Right lobe of liver (tissue), 6 donors: ENCODE measurements around the gene CHST11. TPM values are rescaled to one million over a fixed set of nuclear protein-coding genes. Genes with fewer than 3 reads are reported as not detected.
"Not testable (repeated sequence)": the region's sequence is repeated elsewhere in the genome, so short reads cannot be mapped to it uniquely, and the experiment has no call there.

Experiments used
- ATAC-seq, 4 donors: fragments of 200-7000 bp; cut with Tn5 transposase; one replicate each; pipeline ENCODE4 v1.9.1; 2020; ENCODE audit warnings: mild to moderate bottlenecking in 4 of 4, moderate library complexity in 4 of 4
- DNase-seq, 3 donors: peaks; one replicate each; pipeline ENCODE4 v3.0.0-alpha.2; 2020
- H3K27ac ChIP-seq, 3 donors: fragments of 200-600 bp; one replicate each; pipeline ENCODE4 v1.8.0; 2022
- H3K27me3 ChIP-seq, 2 donors: fragments of 200-600 bp; one replicate each; pipeline ENCODE4 v1.8.0; 2022
- H3K36me3 ChIP-seq, 4 donors: fragments of 200-600 bp; sonication (generic) in 1 of 4; one replicate each; pipeline versions ENCODE4 v1.5.1 to v1.8.0; 2017 to 2022; ENCODE audit warnings: control low read depth in 1 of 4
- H3K4me1 ChIP-seq, 4 donors: fragments of 200-600 bp; sonication (generic) in 1 of 4; one replicate each; pipeline versions ENCODE4 v1.5.1 to v1.8.0; 2017 to 2022; ENCODE audit warnings: control low read depth in 1 of 4
- H3K4me3 ChIP-seq, 3 donors: fragments of 200-600 bp; one replicate each; pipeline ENCODE4 v1.8.0; 2022
- H3K9me3 ChIP-seq, 4 donors: fragments of 200-600 bp; sonication (generic) in 1 of 4; one replicate each; pipeline versions ENCODE4 v1.5.1 to v1.8.0; 2017 to 2022; ENCODE audit warnings: control low read depth in 1 of 4
- POLR2A ChIP-seq: fragments of 450-650 bp; IDR thresholded peaks from one replicate; pipeline ENCODE4 v1.6.1; 2017; ENCODE audit warnings: antibody characterized with exemption, mild to moderate bottlenecking
- WGBS: methylation state at CpG from one replicate; pipeline ENCODE4 v1.1.6; 2018; ENCODE audit warnings: low coverage, low lambda C conversion rate; ENCODE audit not compliant: insufficient coverage; ENCODE audit errors: missing lambda C conversion rate; 5-methylcytosine and 5-hydroxymethylcytosine counted together
- intact Hi-C, 2 donors: fragments of 100-400 bp; cut with DNase I; formaldehyde crosslinking; loops; one replicate each; pipeline versions ENCODE4 v1.11.2 to v1.14.1; 2022
- total RNA-seq, 6 experiments: library from RNA; depleted of rRNA in 2 of 6; stranded (reverse); fragments of >200 nt in 2 of 6; fragmentation: NEBNext Ultra II Directional in 3 of 6; extraction: Animal tissue kit (Norgen Biotek cat#: 25700) in 3 of 6; gene quantifications; one replicate each; pipeline versions ENCODE4 v1.1.0 to v1.2.4, GENCODE V29; 2016 to 2023
- TF ChIP-seq, protein P1 (sequence below), 4 donors: fragments of 200-600 bp in 3 of 4; fragments of 450-650 bp in 1 of 4; IDR thresholded peaks; one replicate each; pipeline versions ENCODE4 v1.5.1 to v1.8.0; 2016 to 2022; ENCODE audit warnings: antibody characterized with exemption in 4 of 4, mild to moderate bottlenecking in 2 of 4
- donor health status: DM: no; HTN: yes; CAD: no.
- donor health status: DM: no; HTN: no; CAD: no.
- donor health status: DM: no; HTN: no; CAD: no.
- donor health status: DM: no; HTN: yes; CAD: no.
- donor health status: DM: no; HTN: yes; CAD: no.

The CHST11 gene
- total RNA-seq, 6 experiments from 2014 or later: 0.57 to 10.4 (median 3.5) TPM

DNA sequence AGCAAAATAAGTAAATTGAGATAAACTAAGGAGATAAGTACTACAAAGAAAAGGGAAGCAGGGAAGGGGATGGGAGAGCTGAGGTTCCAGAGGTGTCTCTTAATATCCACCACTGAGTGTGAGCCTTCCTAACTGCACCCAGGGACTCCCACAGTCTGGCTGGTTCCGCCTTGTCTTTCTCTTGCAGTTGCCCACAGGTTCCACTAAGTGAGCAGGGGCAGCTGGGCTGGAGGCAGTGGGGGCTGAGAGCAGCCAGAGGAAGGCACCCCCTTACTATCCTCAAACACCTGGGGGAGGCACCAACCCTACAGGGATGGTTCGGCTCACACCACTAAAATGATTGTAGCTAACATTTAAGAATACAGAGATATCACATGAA lies 286.4 kb downstream of the CHST11 start:
- Histone ChIP-seq H3K27me3 (no peaks in the 10 kb centered on the region), H3K36me3 (no peaks in the 10 kb centered on the region), H3K9me3 (no peaks in the 10 kb centered on the region), H3K4me1 (no peaks in the 10 kb centered on the region), H3K27ac (no peak overlapping the region), H3K4me3 (no peak overlapping the region)
- TF ChIP-seq, protein P1, sequence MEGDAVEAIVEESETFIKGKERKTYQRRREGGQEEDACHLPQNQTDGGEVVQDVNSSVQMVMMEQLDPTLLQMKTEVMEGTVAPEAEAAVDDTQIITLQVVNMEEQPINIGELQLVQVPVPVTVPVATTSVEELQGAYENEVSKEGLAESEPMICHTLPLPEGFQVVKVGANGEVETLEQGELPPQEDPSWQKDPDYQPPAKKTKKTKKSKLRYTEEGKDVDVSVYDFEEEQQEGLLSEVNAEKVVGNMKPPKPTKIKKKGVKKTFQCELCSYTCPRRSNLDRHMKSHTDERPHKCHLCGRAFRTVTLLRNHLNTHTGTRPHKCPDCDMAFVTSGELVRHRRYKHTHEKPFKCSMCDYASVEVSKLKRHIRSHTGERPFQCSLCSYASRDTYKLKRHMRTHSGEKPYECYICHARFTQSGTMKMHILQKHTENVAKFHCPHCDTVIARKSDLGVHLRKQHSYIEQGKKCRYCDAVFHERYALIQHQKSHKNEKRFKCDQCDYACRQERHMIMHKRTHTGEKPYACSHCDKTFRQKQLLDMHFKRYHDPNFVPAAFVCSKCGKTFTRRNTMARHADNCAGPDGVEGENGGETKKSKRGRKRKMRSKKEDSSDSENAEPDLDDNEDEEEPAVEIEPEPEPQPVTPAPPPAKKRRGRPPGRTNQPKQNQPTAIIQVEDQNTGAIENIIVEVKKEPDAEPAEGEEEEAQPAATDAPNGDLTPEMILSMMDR (IDR thresholded peaks at IDR 0.05): no peak
- TF ChIP-seq POLR2A: no peak
- DNase-seq: no peak
- WGBS: 68% methylated on average over 2 of the region's 2 CpGs
- ATAC-seq: no peak
- intact Hi-C loops: no loop called here

DNA sequence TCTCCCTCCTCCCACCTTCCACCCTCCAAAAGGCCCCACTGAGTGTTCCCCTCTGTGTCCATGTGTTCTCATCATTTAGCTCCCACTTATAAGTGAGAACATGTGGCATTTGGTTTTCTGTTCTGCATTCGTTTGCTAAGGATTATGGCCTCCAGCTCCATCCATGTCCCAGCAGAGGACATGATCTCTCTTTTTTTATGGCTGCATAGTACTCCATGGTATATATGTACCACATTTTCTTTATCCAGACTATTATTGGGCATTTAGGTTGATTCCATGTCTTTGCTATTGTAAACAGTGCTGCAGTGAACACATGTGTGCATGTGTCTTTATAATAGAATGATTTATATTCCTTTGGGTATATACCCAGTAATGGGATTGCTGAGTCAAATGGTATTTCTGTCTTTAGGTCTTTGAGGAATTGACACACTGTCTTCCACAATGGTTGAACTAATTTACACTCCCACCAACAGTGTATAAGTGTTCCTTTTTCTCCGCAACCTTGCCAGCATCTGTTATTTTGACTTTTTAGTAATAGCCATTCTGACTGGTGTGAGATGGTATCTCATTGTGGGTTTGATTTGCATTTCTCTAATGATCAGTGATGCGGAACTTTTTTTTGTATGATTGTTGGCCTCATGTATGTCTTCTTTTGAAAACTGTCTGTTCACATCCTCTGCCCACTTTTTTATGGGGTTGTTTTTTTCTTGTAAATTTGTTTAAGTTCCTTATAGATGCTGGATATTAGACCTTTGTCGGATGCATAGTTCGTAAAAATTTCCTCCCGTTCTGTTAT lies 287.2 kb downstream of the CHST11 start:
- DNase-seq, H3K27me3 ChIP-seq, H3K4me3 ChIP-seq, ATAC-seq, H3K36me3 ChIP-seq, H3K9me3 ChIP-seq, intact Hi-C loops, H3K4me1 ChIP-seq, H3K27ac ChIP-seq: not testable (repeated sequence)
- WGBS: 88% methylated on average over 6 of the region's 6 CpGs

DNA sequence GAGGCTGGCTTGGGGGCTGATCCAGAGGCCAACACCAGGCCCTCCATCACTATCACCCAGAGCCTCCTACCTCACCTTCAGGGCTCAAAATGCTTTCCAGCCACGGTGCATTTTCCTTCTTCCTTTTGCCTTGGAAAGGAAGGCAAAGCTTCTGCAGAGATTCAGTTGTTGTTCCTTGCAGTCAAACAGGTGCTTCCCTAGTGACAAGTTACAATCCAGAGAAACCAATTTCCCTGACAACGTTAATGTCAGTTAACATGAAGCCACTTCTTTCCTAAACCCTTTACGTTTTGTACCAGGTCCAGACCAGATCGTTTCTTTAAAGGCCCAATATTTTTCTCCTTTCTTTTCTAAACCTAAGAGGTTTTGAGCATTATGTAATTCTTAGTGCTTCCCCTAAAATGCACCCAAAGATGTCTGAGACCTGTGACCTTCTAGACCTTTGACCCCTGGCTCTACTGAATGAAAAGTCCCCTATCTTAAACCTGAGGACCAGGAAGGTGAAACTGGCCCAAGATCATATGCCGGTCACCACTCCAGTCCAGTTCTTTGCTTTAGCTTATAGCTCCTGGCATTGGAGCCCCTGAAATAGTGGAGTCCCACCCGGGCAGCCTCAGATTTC lies 289.8 kb downstream of the CHST11 start:
- H3K36me3 ChIP-seq: no peaks in the 10 kb centered on the region
- intact Hi-C loops: no loop called here
- no peaks in the 10 kb centered on the region for H3K9me3 ChIP-seq
- no peaks in the 10 kb centered on the region for H3K4me1 ChIP-seq
- no peak for TF ChIP-seq POLR2A
- TF ChIP-seq, protein P1 (IDR thresholded peaks at IDR 0.05): no peak
- 47% methylated on average over 6 of the region's 6 CpGs for WGBS
- H3K27ac ChIP-seq: no peak overlapping the region
- DNase-seq (no peak), ATAC-seq (no peak)
- H3K4me3 ChIP-seq: no peak overlapping the region
- no peaks in the 10 kb centered on the region for H3K27me3 ChIP-seq

DNA sequence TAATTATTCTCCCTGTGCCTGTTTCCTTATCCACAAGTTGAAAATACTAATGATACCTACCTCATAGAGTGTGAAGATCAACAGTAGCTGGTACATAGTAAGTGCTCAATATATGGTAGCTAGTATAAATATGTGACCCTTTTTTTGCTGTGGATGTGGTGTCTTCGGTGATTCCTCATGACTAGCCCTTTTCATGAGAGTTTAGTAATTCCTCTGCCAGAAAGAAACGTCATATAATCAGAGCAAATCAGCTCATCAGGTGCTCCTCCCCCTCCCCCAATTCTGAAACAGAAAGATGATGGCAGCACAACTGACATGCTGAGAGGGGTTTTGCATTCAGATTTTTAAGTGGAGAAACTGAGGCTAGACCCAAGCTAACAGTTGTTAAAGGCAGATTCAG lies 290.6 kb downstream of the CHST11 start:
- intact Hi-C loops: no loop called here
- 59% methylated on average over 2 of the region's 2 CpGs for WGBS

DNA sequence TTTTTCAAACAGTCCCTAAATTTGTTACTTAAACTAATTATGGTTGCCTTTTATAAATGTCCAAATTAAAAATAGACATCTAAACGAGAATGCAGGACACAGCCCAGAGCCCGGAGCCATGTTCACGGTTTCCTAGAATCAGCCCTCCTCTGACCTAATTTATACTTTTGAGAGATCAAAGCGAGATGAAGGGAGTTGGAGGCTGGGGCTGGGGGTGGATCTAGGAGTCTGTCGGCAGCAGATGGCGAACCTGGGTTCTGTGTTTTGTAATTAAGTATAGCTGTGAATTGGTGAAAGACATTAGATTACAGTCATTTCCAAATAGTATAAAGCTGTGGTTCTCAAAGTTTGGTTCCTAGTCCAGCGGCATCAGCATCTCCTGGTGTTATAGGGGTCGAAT lies 291.2 kb downstream of the CHST11 start:
- no peaks in the 10 kb centered on the region for H3K4me1 ChIP-seq

More for the DNA sequence above, 290.6 kb downstream of the CHST11 start:
- Histone ChIP-seq H3K9me3 (no peaks in the 10 kb centered on the region), H3K4me1 (no peaks in the 10 kb centered on the region), H3K4me3 (no peak overlapping the region), H3K27me3 (no peaks in the 10 kb centered on the region), H3K27ac (no peak overlapping the region), H3K36me3 (no peaks in the 10 kb centered on the region)
- TF ChIP-seq, protein P1 (IDR thresholded peaks at IDR 0.05): no peak
- TF ChIP-seq POLR2A: no peak
- ATAC-seq: no peak
- no peak for DNase-seq

More for the DNA sequence above, 291.2 kb downstream of the CHST11 start:
- H3K4me3 ChIP-seq: no peak overlapping the region
- intact Hi-C loops: no loop called here
- WGBS: 41% methylated on average over 8 of the region's 8 CpGs
- H3K9me3 ChIP-seq: no peaks in the 10 kb centered on the region
- peak in 1 of 3 donors; percentile 35 for DNase-seq
- ATAC-seq: no peak
- TF ChIP-seq POLR2A: no peak
- TF ChIP-seq, protein P1 (IDR thresholded peaks at IDR 0.05): no peak
- no peaks in the 10 kb centered on the region for H3K27me3 ChIP-seq
- H3K27ac ChIP-seq: no peak overlapping the region
- no peaks in the 10 kb centered on the region for H3K36me3 ChIP-seq
